Testis (tissue), 2 donors: ENCODE measurements around the gene DPP6.

Source experiments
- CTCF ChIP-seq, 3 experiments: fragments of 450-650 bp in 2 of 3; fragments of 200-600 bp in 1 of 3; sonication (generic) in 1 of 3; IDR thresholded peaks; one replicate each; pipeline ENCODE4 v1.5.1; 2016 to 2019; ENCODE audit warnings: antibody characterized with exemption in 3 of 3, mild to moderate bottlenecking in 2 of 3, moderate library complexity in 1 of 3
- POLR2A ChIP-seq: fragments of 450-650 bp; IDR thresholded peaks from one replicate; pipeline ENCODE4 v1.6.1; 2017; ENCODE audit warnings: antibody characterized with exemption, mild to moderate bottlenecking, moderate library complexity

- TF ChIP-seq CTCF (IDR thresholded peaks at IDR 0.05) = no peak
- TF ChIP-seq POLR2A = no peak
Measured at GRCh38 chr7:154767142-154767541, 714.9 kb downstream of the DPP6 start.
